GM18951 (cell line): ENCODE results near the gene SOX11.

ENCODE experiments used
- POLR2A ChIP-seq: IDR thresholded peaks from 4 replicates; pipeline ENCODE4 v1.6.1; 2011; ENCODE audit warnings: mild to moderate bottlenecking; ENCODE audit not compliant: insufficient read length, insufficient read depth; ENCODE audit errors: extremely low read depth
- in situ Hi-C: fragments of 300-500 bp; cut with MboI; formaldehyde crosslinking; loops from one replicate; pipeline ENCODE4 v1.12.0; 2022; ENCODE audit warnings: low sequenced_read_pairs, mixed read lengths, inconsistent platforms; ENCODE audit not compliant: unreplicated experiment

SOX11 gene

DNA sequence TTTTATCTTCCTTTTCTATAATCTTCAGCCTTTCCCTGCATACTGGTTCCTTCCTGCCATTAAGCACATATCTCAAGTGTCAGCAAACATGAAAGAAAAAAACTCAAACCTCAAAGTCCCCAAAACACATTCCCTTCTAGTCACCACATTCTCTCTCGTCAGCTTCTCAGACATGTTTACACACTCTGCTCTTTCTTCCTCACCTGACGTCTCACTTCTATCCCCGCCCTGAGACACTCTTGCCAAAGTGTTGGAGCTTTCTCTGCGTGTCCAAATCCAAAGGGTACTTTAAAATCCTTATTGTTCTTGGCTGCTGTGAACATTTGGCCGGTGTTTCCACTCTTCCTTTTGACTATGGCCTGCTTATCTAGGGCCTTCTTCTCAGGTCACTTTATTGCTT is 47.9 kb downstream of the SOX11 start:
- in situ Hi-C loops = no loop called here
- TF ChIP-seq POLR2A = no peak

DNA sequence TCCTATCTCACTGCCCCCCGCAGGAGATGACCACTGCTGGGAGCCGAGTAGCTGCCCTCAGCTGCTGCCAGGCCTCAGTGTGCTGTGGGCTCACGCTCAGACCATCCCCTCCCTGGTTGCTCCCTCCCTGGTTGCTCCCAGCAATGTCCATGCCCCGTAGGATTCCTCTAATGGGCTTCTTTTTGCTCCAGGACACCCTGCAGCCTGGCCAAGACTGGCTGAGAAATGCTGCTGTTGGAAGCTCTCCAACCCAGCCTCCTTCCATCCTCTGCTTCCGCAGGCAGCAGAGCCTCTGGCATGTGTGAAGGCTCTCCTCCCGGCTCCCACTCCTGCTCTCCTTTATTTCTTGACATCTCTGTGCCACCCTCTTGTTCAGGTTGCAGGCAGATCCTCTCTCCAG is 48.6 kb downstream of the SOX11 start:
- in situ Hi-C loops = no loop called here

DNA sequence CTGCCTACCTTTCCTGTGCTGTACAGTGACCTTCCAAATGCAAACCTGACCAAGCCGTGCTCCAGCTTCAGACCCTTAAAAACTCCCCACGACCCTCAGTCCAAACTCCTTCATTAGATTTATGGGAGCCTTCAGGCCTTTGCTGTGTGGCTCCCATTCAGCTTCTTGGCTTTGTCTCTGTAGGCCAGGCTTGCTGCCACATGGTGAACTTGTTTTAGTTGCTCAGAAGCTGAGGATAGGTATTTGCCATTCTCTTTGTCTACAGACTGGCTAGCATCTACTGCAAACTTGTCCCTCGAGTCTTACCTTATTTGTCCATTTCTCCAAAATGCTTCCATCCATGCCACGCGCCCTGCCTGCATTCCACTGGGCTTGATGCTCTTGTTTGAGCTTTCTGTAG is 49.1 kb downstream of the SOX11 start:
- in situ Hi-C loops = no loop called here
- TF ChIP-seq POLR2A = no peak

More for the DNA sequence above, 48.6 kb downstream of the SOX11 start:
- TF ChIP-seq POLR2A = no peak

DNA sequence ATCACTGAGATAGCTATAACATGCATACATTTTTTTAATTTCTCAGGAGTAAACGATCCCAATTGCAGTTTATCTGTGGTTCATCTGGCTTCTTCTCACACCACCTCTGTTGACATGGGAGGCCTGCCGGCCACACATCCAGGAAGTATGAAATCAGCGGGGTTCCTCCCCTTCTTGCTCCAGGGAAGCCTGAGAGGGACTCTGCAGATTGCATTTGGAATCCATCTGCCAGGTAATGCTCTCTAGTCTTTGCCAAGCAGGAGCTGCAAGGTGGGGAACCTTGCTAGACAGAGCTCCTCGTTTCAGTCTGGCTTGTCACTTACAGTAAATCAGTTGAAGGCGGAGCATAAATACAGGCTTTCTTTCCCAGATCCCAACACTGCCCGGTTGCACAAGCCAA is 49.9 kb downstream of the SOX11 start:
- no peak for TF ChIP-seq POLR2A
- in situ Hi-C loops = no loop called here

DNA sequence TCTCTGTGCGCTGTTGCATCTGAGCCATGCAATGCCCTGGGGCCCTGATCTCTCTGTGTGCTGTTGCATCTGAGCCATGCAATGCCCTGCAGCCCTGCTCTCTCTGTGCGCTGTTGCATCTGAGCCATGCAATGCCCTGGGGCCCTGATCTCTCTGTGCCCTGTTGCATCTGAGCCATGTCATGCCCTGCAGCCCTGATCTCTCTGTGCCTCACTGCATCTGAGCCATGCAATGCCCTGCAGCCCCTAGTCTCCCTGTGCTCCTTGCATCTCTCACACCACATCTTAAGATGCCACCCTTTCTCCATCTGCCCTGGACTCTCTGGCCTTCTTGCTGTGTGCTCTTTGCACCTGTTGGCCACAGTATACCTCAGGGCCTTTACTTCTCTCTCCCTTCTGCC is 56.2 kb downstream of the SOX11 start:
- no peak for TF ChIP-seq POLR2A
- in situ Hi-C loops = no loop called here

DNA sequence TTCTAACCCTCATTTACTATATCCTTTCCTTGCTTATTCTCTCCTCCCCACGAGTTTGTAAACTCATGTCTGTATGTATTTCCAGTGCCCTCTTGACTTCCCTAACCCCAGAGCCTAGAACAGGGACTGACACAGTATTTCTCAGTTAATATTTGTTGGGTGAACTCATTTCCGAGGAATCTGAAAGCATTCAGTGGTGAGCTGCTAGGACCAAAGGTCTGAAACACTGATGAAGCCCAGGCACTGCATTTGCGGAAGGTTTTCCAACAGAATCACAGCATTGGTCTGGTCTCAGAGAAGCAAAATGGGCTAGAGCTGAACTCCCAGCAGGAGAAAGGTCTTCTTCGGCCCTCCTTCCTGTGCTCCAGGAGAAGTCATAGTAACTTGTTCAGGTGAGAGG is 56.8 kb downstream of the SOX11 start:
- no peak for TF ChIP-seq POLR2A

DNA sequence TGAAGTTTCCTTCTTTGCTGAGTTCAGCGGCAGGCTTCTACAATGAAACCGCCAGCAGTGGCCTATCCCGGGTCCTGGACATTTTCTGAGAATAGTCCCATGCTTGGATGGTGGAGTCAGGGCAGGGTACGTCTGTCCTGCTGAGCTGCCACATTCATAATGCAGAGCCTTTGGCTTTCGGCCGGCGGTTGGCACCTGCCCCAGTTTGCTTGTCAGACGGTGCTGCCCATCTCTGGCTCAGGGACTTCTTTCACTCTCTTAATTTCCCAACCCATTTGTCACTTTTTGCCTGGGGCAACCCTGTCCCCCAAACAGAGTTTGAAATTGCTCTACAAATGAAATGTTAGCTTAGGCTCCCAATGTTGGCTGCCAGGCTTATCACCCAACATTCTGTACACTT is 57.2 kb downstream of the SOX11 start:
- TF ChIP-seq POLR2A = no peak
- in situ Hi-C loops = no loop called here

More for the DNA sequence above, 56.8 kb downstream of the SOX11 start:
- in situ Hi-C loops = no loop called here
